HCT116 (cell line): ENCODE data around the gene ZNF618. TPM values are rescaled to one million over a fixed set of nuclear protein-coding genes. Genes with fewer than 3 reads are reported as not detected.

Experiments used
- ATAC-seq: fragments of 200-7000 bp; cut with Tn5 transposase; 2 replicates; pipeline ENCODE4 v1.9.1; 2020; ENCODE audit warnings: mild to moderate bottlenecking, moderate library complexity
- BruUV-seq: library from RNA; stranded (reverse); fragments of 400-500 nt; replicated peaks from 2 replicates; lab custom pipeline; 2021; lab: Mats Ljungman, UMichigan
- CTCF ChIA-PET: fragments of 300-600 bp; sonication (Branson Sonifier 250); formaldehyde crosslinking; loops from one replicate; lab custom pipeline; 2021; ENCODE audit warnings: antibody characterized with exemption; lab: Charles Lee
- POLR2A ChIA-PET: fragments of 300-600, 350-600 bp; sonication (Branson Sonifier 250); formaldehyde crosslinking; loops from one replicate; lab custom pipeline; 2021; ENCODE audit warnings: antibody characterized with exemption; lab: Charles Lee
- RAD21 ChIA-PET, 2 experiments: fragments of 300-600 bp; sonication (Branson Sonifier 250); formaldehyde crosslinking; loops; one replicate each; lab custom pipeline; 2023; ENCODE audit warnings: low total read pairs in 2 of 2; ENCODE audit not compliant: uncharacterized antibody in 2 of 2, unreplicated experiment in 2 of 2, low non-redundant PET in 1 of 2; lab: Charles Lee
- DNase-seq: peaks from one replicate; pipeline ENCODE4 v3.0.0-alpha.2; 2010; ENCODE audit warnings: low read depth, low spot score
- H2AFZ ChIP-seq: fragments of 200-600 bp; shearing (Covaris generic), sonication (generic); 2 replicates; pipeline ENCODE4 v1.6.1; 2017; ENCODE audit warnings: low read depth, mixed run types, mixed read lengths, antibody characterized with exemption, low read length; ENCODE audit not compliant: poor library complexity, severe bottlenecking
- H3K27ac ChIP-seq: 2 replicates; pipeline ENCODE4 v1.5.1; 2012; ENCODE audit warnings: low read depth, low read length
- H3K27me3 ChIP-seq: fragments of 200-600 bp; sonication (generic); 2 replicates; pipeline ENCODE4 v1.6.1; 2016; ENCODE audit warnings: mixed run types, low read length, mixed read lengths; ENCODE audit not compliant: insufficient read depth
- H3K36me3 ChIP-seq, 2 experiments: fragments of 200-500 bp in 1 of 2; fragments of 200-600 bp in 1 of 2; sonication (Bioruptor generic) in 1 of 2; sonication (generic) in 1 of 2; 2 replicates each; pipeline versions ENCODE4 v1.5.1 to v1.6.1; 2014 to 2016; ENCODE audit warnings: low read length in 2 of 2, inconsistent platforms in 1 of 2, mixed read lengths in 1 of 2, mixed run types in 1 of 2; ENCODE audit not compliant: insufficient read depth in 2 of 2, control insufficient read depth in 1 of 2
- H3K4me1 ChIP-seq, 2 experiments: fragments of 200-600 bp in 1 of 2; sonication (generic) in 1 of 2; 2 replicates each; pipeline versions ENCODE4 v1.5.1 to v1.6.1; 2012 to 2017; ENCODE audit warnings: low read length in 2 of 2, inconsistent platforms in 1 of 2, mild to moderate bottlenecking in 1 of 2, mixed read lengths in 1 of 2, mixed run types in 1 of 2, moderate library complexity in 1 of 2; ENCODE audit not compliant: insufficient read depth in 2 of 2, control insufficient read depth in 1 of 2
- H3K4me2 ChIP-seq: fragments of 200-600 bp; sonication (generic); 2 replicates; pipeline ENCODE4 v1.6.1; 2017; ENCODE audit warnings: mixed run types, low read length, mixed read lengths
- H3K4me3 ChIP-seq, 2 experiments: fragments of 200-600 bp in 1 of 2; sonication (generic) in 1 of 2; replicated peaks in 1 of 2; 2 replicates each; pipeline ENCODE4 v1.5.1; 2011 to 2016; ENCODE audit warnings: low read length in 2 of 2, control low read depth in 1 of 2, low read depth in 1 of 2, mild to moderate bottlenecking in 1 of 2, mixed read lengths in 1 of 2, mixed run types in 1 of 2
- H3K79me2 ChIP-seq: fragments of 200-600 bp; sonication (generic); 2 replicates; pipeline ENCODE4 v1.6.1; 2017; ENCODE audit warnings: mild to moderate bottlenecking, mixed run types, low read length, moderate library complexity, mixed read lengths; ENCODE audit not compliant: insufficient read depth
- H3K9ac ChIP-seq: fragments of 200-600 bp; sonication (generic); 2 replicates; pipeline ENCODE4 v1.6.1; 2016; ENCODE audit warnings: low read length, mixed read lengths
- H3K9me2 ChIP-seq: fragments of 200-600 bp; sonication (generic), shearing (Covaris generic); 2 replicates; pipeline ENCODE4 v1.6.1; 2017; ENCODE audit warnings: mixed run types, mild to moderate bottlenecking, moderate library complexity; ENCODE audit not compliant: insufficient read depth
- H3K9me3 ChIP-seq, 2 experiments: fragments of 200-500 bp in 1 of 2; fragments of 200-600 bp in 1 of 2; sonication (Bioruptor generic) in 1 of 2; sonication (generic) in 1 of 2; 2 replicates each; pipeline ENCODE4 v1.6.1; 2014 to 2017; ENCODE audit warnings: low read length in 2 of 2, mixed read lengths in 2 of 2, inconsistent platforms in 1 of 2, low read depth in 1 of 2, mild to moderate bottlenecking in 1 of 2, mixed run types in 1 of 2, moderate library complexity in 1 of 2; ENCODE audit not compliant: control insufficient read depth in 1 of 2, insufficient read depth in 1 of 2
- H4K20me1 ChIP-seq: fragments of 200-600 bp; sonication (generic), shearing (Covaris generic); 2 replicates; pipeline ENCODE4 v1.6.1; 2017; ENCODE audit warnings: mixed run types, mild to moderate bottlenecking, moderate library complexity; ENCODE audit not compliant: insufficient read depth
- CEBPB ChIP-seq: IDR thresholded peaks from 2 replicates; pipeline ENCODE4 v1.6.1; 2012; ENCODE audit warnings: low read depth
- EGR1 ChIP-seq: IDR thresholded peaks from 2 replicates; pipeline ENCODE4 v1.6.1; 2012; ENCODE audit warnings: low read depth
- ELF1 ChIP-seq: IDR thresholded peaks from 2 replicates; pipeline ENCODE4 v1.6.1; 2012; ENCODE audit warnings: low read depth, borderline replicate concordance
- POLR2A ChIP-seq: IDR thresholded peaks from 2 replicates; pipeline ENCODE4 v1.7.0; 2011; ENCODE audit warnings: borderline replicate concordance; ENCODE audit not compliant: insufficient read depth, insufficient read length; ENCODE audit errors: extremely low read depth
- RAD21 ChIP-seq: IDR thresholded peaks from 2 replicates; pipeline ENCODE4 v1.6.1; 2012; ENCODE audit warnings: low read depth, mild to moderate bottlenecking
- SP1 ChIP-seq: IDR thresholded peaks from 2 replicates; pipeline ENCODE4 v1.6.1; 2012; ENCODE audit warnings: low read depth
- SRF ChIP-seq: IDR thresholded peaks from 2 replicates; pipeline ENCODE4 v1.6.1; 2012; ENCODE audit warnings: low read depth
- TCF7L2 ChIP-seq: IDR thresholded peaks from 2 replicates; pipeline ENCODE4 v1.7.0; 2011; ENCODE audit warnings: borderline replicate concordance, inconsistent platforms; ENCODE audit not compliant: insufficient read depth, insufficient read length; ENCODE audit errors: extremely low read depth
- intact Hi-C: fragments of 100-400 bp; cut with micrococcal nuclease; formaldehyde crosslinking; loops from 2 replicates; pipeline ENCODE4 v1.10.0; 2022
- total RNA-seq: library from RNA; stranded (reverse); gene quantifications from one replicate; pipeline ENCODE4 v1.2.1, GENCODE V29; 2021; ENCODE audit not compliant: unreplicated experiment
- TF ChIP-seq, protein P1 (sequence below), 3 experiments: fragments of 200-600 bp in 1 of 3; sonication (generic) in 1 of 3; IDR thresholded peaks in 2 of 3; conservative IDR thresholded peaks in 1 of 3; 2 replicates each; pipeline ENCODE4 v1.5.1; 2012 to 2017; ENCODE audit warnings: low read depth in 2 of 3, low read length in 2 of 3, antibody characterized with exemption in 1 of 3, borderline replicate concordance in 1 of 3, control low read depth in 1 of 3, mild to moderate bottlenecking in 1 of 3, mixed read lengths in 1 of 3, mixed run types in 1 of 3, moderate library complexity in 1 of 3; ENCODE audit not compliant: insufficient read depth in 1 of 3
- TF ChIP-seq, protein P2 (sequence below): IDR thresholded peaks from 2 replicates; pipeline ENCODE4 v1.6.1; 2012; ENCODE audit warnings: low read depth
- TF ChIP-seq, protein P3 (sequence below): IDR thresholded peaks from 2 replicates; pipeline ENCODE4 v1.6.1; 2011; ENCODE audit warnings: mild to moderate bottlenecking, low read length, moderate library complexity; ENCODE audit not compliant: insufficient replicate concordance; ENCODE audit errors: extremely low read depth
- TF ChIP-seq, protein P4 (sequence below): IDR thresholded peaks from 2 replicates; pipeline ENCODE4 v1.6.1; 2012

ZNF618 gene
- total RNA-seq, 1 experiment from 2014 or later, result 13.5 TPM

DNA sequence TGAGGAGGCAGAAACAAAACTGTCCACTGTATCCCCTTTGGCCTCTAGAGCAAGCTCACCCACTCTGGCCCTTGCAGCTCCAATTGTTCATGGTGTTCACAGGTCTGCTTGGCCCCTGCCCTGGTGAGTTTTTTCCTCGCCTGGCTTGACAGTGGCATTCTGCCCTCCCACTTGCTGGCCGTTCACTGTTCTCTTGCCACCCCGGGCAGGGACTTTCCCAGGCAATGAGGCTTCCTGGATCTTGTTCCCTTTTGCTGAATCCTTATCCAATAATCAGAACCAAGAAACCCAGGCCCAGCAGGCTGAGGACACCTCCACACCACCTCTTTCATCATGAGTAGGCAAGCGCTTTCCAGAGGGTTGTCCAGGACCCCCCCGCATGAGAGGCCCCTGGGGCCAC is 31.2 kb downstream of the ZNF618 start:
- H3K4me1 ChIP-seq, result peaks cover 0 to 3% of the 10 kb centered on the region in 2 experiments; a peak in 1 of 4 replicates
- RAD21 ChIA-PET, result no interaction called here
- H3K36me3 ChIP-seq, result no peaks in the 10 kb centered on the region
- CTCF ChIA-PET, result no interaction called here
- H3K79me2 ChIP-seq, result no peaks in the 10 kb centered on the region
- H3K4me3 ChIP-seq, result no peak overlapping the region
- intact Hi-C loops, result no loop called here
- no peak overlapping the region for H2AFZ ChIP-seq
- H3K9me2 ChIP-seq, result no peaks in the 10 kb centered on the region
- no peak overlapping the region for H3K9ac ChIP-seq
- H3K27me3 ChIP-seq, result no peaks in the 10 kb centered on the region
- no TSS peak for BruUV-seq
- no peaks in the 10 kb centered on the region for H3K9me3 ChIP-seq
- H3K4me2 ChIP-seq, result no peak overlapping the region
- DNase-seq (no peak), ATAC-seq (no peak)
- no peak overlapping the region for H3K27ac ChIP-seq
- POLR2A ChIA-PET, result no interaction called here
- TF ChIP-seq SP1 (no peak), SRF (no peak), ELF1 (no peak), RAD21 (no peak), CEBPB (no peak), POLR2A (no peak), EGR1 (no peak), TCF7L2 (no peak)
- TF ChIP-seq, protein P1, sequence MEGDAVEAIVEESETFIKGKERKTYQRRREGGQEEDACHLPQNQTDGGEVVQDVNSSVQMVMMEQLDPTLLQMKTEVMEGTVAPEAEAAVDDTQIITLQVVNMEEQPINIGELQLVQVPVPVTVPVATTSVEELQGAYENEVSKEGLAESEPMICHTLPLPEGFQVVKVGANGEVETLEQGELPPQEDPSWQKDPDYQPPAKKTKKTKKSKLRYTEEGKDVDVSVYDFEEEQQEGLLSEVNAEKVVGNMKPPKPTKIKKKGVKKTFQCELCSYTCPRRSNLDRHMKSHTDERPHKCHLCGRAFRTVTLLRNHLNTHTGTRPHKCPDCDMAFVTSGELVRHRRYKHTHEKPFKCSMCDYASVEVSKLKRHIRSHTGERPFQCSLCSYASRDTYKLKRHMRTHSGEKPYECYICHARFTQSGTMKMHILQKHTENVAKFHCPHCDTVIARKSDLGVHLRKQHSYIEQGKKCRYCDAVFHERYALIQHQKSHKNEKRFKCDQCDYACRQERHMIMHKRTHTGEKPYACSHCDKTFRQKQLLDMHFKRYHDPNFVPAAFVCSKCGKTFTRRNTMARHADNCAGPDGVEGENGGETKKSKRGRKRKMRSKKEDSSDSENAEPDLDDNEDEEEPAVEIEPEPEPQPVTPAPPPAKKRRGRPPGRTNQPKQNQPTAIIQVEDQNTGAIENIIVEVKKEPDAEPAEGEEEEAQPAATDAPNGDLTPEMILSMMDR (IDR thresholded peaks at IDR 0.05 in 2 of 3, conservative IDR thresholded peaks at IDR 0.05 in 1 of 3; ENCODE audit: borderline replicate concordance in 1 of 3, insufficient read depth in 1 of 3, low read depth in 2 of 3, low read length in 2 of 3), result no peak
- TF ChIP-seq, protein P2, sequence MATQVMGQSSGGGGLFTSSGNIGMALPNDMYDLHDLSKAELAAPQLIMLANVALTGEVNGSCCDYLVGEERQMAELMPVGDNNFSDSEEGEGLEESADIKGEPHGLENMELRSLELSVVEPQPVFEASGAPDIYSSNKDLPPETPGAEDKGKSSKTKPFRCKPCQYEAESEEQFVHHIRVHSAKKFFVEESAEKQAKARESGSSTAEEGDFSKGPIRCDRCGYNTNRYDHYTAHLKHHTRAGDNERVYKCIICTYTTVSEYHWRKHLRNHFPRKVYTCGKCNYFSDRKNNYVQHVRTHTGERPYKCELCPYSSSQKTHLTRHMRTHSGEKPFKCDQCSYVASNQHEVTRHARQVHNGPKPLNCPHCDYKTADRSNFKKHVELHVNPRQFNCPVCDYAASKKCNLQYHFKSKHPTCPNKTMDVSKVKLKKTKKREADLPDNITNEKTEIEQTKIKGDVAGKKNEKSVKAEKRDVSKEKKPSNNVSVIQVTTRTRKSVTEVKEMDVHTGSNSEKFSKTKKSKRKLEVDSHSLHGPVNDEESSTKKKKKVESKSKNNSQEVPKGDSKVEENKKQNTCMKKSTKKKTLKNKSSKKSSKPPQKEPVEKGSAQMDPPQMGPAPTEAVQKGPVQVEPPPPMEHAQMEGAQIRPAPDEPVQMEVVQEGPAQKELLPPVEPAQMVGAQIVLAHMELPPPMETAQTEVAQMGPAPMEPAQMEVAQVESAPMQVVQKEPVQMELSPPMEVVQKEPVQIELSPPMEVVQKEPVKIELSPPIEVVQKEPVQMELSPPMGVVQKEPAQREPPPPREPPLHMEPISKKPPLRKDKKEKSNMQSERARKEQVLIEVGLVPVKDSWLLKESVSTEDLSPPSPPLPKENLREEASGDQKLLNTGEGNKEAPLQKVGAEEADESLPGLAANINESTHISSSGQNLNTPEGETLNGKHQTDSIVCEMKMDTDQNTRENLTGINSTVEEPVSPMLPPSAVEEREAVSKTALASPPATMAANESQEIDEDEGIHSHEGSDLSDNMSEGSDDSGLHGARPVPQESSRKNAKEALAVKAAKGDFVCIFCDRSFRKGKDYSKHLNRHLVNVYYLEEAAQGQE, result no peak
- TF ChIP-seq, protein P3, sequence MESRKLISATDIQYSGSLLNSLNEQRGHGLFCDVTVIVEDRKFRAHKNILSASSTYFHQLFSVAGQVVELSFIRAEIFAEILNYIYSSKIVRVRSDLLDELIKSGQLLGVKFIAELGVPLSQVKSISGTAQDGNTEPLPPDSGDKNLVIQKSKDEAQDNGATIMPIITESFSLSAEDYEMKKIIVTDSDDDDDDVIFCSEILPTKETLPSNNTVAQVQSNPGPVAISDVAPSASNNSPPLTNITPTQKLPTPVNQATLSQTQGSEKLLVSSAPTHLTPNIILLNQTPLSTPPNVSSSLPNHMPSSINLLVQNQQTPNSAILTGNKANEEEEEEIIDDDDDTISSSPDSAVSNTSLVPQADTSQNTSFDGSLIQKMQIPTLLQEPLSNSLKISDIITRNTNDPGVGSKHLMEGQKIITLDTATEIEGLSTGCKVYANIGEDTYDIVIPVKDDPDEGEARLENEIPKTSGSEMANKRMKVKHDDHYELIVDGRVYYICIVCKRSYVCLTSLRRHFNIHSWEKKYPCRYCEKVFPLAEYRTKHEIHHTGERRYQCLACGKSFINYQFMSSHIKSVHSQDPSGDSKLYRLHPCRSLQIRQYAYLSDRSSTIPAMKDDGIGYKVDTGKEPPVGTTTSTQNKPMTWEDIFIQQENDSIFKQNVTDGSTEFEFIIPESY, result no peak
- TF ChIP-seq, protein P4, sequence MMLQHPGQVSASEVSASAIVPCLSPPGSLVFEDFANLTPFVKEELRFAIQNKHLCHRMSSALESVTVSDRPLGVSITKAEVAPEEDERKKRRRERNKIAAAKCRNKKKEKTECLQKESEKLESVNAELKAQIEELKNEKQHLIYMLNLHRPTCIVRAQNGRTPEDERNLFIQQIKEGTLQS, result no peak
- no peaks in the 10 kb centered on the region for H4K20me1 ChIP-seq
